SU-DHL-6 (cell line): ENCODE results near the gene HDAC5.

Experiments used
- H2AFZ ChIP-seq: fragments of 200-600 bp; sonication (generic); 2 replicates; pipeline ENCODE4 v1.6.1; 2014; ENCODE audit warnings: low read depth, mild to moderate bottlenecking, moderate library complexity, mixed read lengths, antibody characterized with exemption, low read length; ENCODE audit not compliant: severe bottlenecking
- H3F3A ChIP-seq: fragments of 200-600 bp; shearing (Covaris generic); 2 replicates; pipeline ENCODE4 v1.6.0; 2016; ENCODE audit warnings: antibody characterized with exemption, mild to moderate bottlenecking; ENCODE audit not compliant: insufficient read depth
- H3K27ac ChIP-seq: fragments of 200-600 bp; sonication (generic); 2 replicates; pipeline ENCODE4 v1.5.1; 2016; ENCODE audit warnings: low read depth, mild to moderate bottlenecking, low read length, moderate library complexity, mixed read lengths
- H3K27me3 ChIP-seq: fragments of 200-600 bp; sonication (generic), shearing (Covaris generic); 2 replicates; pipeline ENCODE4 v1.6.0; 2014; ENCODE audit warnings: mild to moderate bottlenecking, low read length
- H3K36me3 ChIP-seq: fragments of 200-600 bp; sonication (generic); 2 replicates; pipeline ENCODE4 v1.6.1; 2014; ENCODE audit warnings: mild to moderate bottlenecking, low read length, mixed read lengths
- H3K4me2 ChIP-seq: fragments of 300-600, 200-600 bp; shearing (Covaris generic), sonication (generic); 2 replicates; pipeline ENCODE4 v1.6.0; 2014; ENCODE audit warnings: low read length, low read depth, mild to moderate bottlenecking; ENCODE audit not compliant: poor library complexity, severe bottlenecking
- H3K4me3 ChIP-seq: fragments of 200-600 bp; sonication (generic); 2 replicates; pipeline ENCODE4 v1.5.1; 2014; ENCODE audit warnings: antibody characterized with exemption, low read length, mild to moderate bottlenecking, mixed read lengths; ENCODE audit not compliant: insufficient read depth, poor library complexity, severe bottlenecking
- H3K79me2 ChIP-seq: fragments of 200-600 bp; sonication (generic); 2 replicates; pipeline ENCODE4 v1.6.1; 2014; ENCODE audit warnings: mild to moderate bottlenecking, low read length, moderate library complexity; ENCODE audit not compliant: insufficient read depth
- H3K9ac ChIP-seq: fragments of 200-600 bp; sonication (generic); 2 replicates; pipeline ENCODE4 v1.7.0; 2014; ENCODE audit warnings: mild to moderate bottlenecking, low read length
- H3K9me2 ChIP-seq: fragments of 200-600 bp; sonication (generic); replicated peaks from 2 replicates; pipeline ENCODE4 v1.6.1; 2014; ENCODE audit warnings: low read length; ENCODE audit not compliant: insufficient read depth
- H3K9me3 ChIP-seq: fragments of 200-600 bp; sonication (generic); 2 replicates; pipeline ENCODE4 v1.6.1; 2014; ENCODE audit warnings: low read length, mixed read lengths; ENCODE audit not compliant: insufficient read depth
- H4K20me1 ChIP-seq: fragments of 200-600 bp; sonication (generic); 2 replicates; pipeline ENCODE4 v1.6.1; 2014; ENCODE audit warnings: low read depth, mild to moderate bottlenecking, antibody characterized with exemption, low read length, moderate library complexity, mixed read lengths
- EZH2phosphoT487 ChIP-seq: fragments of 200-600 bp; sonication (generic), shearing (Covaris generic); conservative IDR thresholded peaks from 2 replicates; pipeline ENCODE4 v1.6.1; 2018; ENCODE audit warnings: mild to moderate bottlenecking, antibody characterized with exemption, low read length, moderate library complexity, mixed read lengths
- TF ChIP-seq, protein P1 (sequence below): fragments of 200-600 bp; sonication (generic); IDR thresholded peaks from one replicate; pipeline ENCODE4 v1.5.1; 2017; ENCODE audit warnings: antibody characterized with exemption, mild to moderate bottlenecking, low read length, moderate library complexity; ENCODE audit not compliant: insufficient read depth, poor library complexity, severe bottlenecking

HDAC5 gene

DNA sequence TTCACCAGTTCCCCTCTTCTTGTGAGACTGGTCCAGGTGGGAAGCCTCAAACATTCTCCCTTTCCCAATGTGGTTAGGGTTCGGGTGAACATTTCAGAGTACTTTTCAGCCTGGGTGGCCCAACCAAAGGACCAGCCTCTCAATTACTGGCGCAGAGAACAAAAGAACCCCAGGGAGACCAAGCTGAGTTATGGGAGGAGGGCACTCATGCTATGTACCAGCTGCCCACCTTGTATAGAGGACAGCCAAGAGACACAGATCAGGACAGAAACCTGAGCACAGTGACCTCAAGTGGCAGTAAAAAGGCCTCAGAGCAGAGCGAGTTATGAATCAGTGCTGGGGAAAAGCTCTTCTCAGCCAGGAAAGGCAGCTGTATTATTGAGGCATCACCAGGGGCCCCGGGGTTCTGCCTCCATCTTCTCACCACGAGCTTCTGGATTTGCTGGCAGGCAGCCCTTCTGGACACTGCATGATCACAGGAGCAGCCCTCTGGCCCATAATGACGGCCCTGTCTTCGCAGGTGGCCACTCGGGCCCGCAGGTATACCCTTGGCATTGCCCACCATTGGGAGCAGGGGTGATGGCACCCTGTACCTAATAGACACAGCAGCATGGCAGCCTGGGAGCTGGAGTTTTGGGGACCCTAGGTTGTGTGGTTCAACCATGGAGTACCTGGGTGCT lies 49.1 kb downstream of the HDAC5 start:
- Histone ChIP-seq H3K36me3 (no peaks in the 10 kb centered on the region), H3F3A (peaks cover 9% of the 10 kb centered on the region), H3K9ac (no peak overlapping the region), H4K20me1 (no peaks in the 10 kb centered on the region), H3K4me2 (no peak overlapping the region), H3K9me3 (no peaks in the 10 kb centered on the region), H2AFZ (no peak overlapping the region), H3K27ac (no peak overlapping the region), H3K9me2 (no peaks in the 10 kb centered on the region), H3K79me2 (peaks cover 16% of the 10 kb centered on the region; the same call in 1 of the 2 replicates), H3K4me3 (no peak overlapping the region), H3K27me3 (no peaks in the 10 kb centered on the region)
- TF ChIP-seq EZH2phosphoT487 = no peak
- TF ChIP-seq, protein P1, sequence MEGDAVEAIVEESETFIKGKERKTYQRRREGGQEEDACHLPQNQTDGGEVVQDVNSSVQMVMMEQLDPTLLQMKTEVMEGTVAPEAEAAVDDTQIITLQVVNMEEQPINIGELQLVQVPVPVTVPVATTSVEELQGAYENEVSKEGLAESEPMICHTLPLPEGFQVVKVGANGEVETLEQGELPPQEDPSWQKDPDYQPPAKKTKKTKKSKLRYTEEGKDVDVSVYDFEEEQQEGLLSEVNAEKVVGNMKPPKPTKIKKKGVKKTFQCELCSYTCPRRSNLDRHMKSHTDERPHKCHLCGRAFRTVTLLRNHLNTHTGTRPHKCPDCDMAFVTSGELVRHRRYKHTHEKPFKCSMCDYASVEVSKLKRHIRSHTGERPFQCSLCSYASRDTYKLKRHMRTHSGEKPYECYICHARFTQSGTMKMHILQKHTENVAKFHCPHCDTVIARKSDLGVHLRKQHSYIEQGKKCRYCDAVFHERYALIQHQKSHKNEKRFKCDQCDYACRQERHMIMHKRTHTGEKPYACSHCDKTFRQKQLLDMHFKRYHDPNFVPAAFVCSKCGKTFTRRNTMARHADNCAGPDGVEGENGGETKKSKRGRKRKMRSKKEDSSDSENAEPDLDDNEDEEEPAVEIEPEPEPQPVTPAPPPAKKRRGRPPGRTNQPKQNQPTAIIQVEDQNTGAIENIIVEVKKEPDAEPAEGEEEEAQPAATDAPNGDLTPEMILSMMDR = no peak

DNA sequence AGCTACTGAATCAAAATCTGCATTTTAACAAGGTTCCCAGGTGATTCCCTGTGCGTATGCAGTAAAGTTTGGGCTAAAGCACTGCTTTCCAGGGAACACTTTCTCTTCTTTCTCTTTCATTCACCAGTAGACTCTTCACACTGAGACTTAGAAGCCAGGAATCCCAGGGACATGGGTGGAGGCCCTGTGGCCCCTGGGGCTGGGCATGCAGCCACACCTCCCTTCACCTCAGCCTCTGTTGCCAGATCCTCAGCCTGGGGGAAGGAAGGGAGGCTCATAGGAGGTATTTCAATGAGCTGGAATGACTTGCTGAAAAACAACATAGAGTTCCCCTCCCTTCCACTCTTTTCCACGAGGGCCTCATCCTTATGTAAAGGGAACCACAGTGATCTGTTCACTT lies 51.7 kb downstream of the HDAC5 start:
- Histone ChIP-seq H3K9ac (peak overlapping the region; percentile 81), H3K36me3 (no peaks in the 10 kb centered on the region), H3F3A (peaks cover 20% of the 10 kb centered on the region), H3K9me2 (no peaks in the 10 kb centered on the region), H4K20me1 (no peaks in the 10 kb centered on the region), H3K9me3 (no peaks in the 10 kb centered on the region), H3K79me2 (peaks cover 16% of the 10 kb centered on the region; the same call in 1 of the 2 replicates), H3K4me2 (peak overlapping the region; percentile 95), H3K27me3 (no peaks in the 10 kb centered on the region), H3K27ac (no peak overlapping the region), H3K4me3 (peak overlapping the region; percentile 74), H2AFZ (no peak overlapping the region)
- TF ChIP-seq EZH2phosphoT487 = no peak
- TF ChIP-seq, protein P1 = no peak

DNA sequence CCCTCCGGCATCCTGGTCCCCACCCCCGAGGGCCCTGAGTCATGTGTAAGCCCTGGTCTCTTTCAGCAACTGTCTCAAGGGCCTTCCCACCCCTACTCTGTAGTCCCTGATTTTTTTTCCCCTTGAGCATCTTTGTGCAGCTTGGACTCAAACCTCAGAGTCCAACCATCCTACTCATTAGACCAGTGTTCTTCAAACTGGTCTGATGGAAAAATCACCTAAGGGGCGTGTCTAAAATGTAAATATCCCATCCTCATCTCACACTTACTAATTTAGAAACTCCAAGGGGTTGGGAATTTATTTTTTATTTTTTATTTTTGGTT lies 52.3 kb downstream of the HDAC5 start:
- H3K36me3 ChIP-seq = no peaks in the 10 kb centered on the region
- H3K4me2 ChIP-seq = peak overlapping the region; percentile 95
- H3K9ac ChIP-seq = peak overlapping the region; percentile 81
- H2AFZ ChIP-seq = peak overlapping the region; percentile 89
- no peaks in the 10 kb centered on the region for H4K20me1 ChIP-seq
- no peaks in the 10 kb centered on the region for H3K9me3 ChIP-seq
- no peaks in the 10 kb centered on the region for H3K27me3 ChIP-seq
- H3K27ac ChIP-seq = peak overlapping the region; percentile 63
- peaks cover 19% of the 10 kb centered on the region for H3K79me2 ChIP-seq
- H3F3A ChIP-seq = peaks cover 20% of the 10 kb centered on the region
- H3K4me3 ChIP-seq = peak overlapping the region; percentile 74
- TF ChIP-seq, protein P1 = no peak
- TF ChIP-seq EZH2phosphoT487 = no peak
- no peaks in the 10 kb centered on the region for H3K9me2 ChIP-seq
